OCI-LY3 (cell line): ENCODE measurements around the gene PCGF1.

Experiments
- H2AFZ ChIP-seq: fragments of 200-600, 300-600 bp; shearing (Covaris generic); 2 replicates; pipeline ENCODE4 v1.6.0; 2014; ENCODE audit warnings: antibody characterized with exemption, low read depth, low read length
- H3K27ac ChIP-seq: fragments of 200-600, 300-600 bp; sonication (generic); 2 replicates; pipeline ENCODE4 v1.5.1; 2014; ENCODE audit warnings: mild to moderate bottlenecking, low read length, moderate library complexity, mixed read lengths
- H3K27me3 ChIP-seq: fragments of 200-600, 300-600 bp; sonication (generic); 2 replicates; pipeline ENCODE4 v1.6.1; 2014; ENCODE audit warnings: low read depth, low read length, mixed read lengths
- H3K36me3 ChIP-seq: fragments of 200-600, 300-600 bp; sonication (generic); replicated peaks from 2 replicates; pipeline ENCODE3; 2014; ENCODE audit warnings: low read depth, low read length, mixed read lengths
- H3K4me1 ChIP-seq: fragments of 300-600, 200-600 bp; sonication (generic); 2 replicates; pipeline ENCODE4 v1.6.1; 2014; ENCODE audit warnings: low read length, mixed read lengths
- H3K4me2 ChIP-seq: fragments of 200-600, 300-600 bp; sonication (generic); 2 replicates; pipeline ENCODE4 v1.6.1; 2014; ENCODE audit warnings: low read length, mixed read lengths
- H3K4me3 ChIP-seq: fragments of 300-600, 200-600 bp; sonication (generic); 2 replicates; pipeline ENCODE4 v1.5.1; 2014; ENCODE audit warnings: antibody characterized with exemption, mild to moderate bottlenecking, low read length, moderate library complexity
- H3K79me2 ChIP-seq: fragments of 300-600, 200-600 bp; shearing (Covaris generic); 2 replicates; pipeline ENCODE4 v1.6.1; 2014; ENCODE audit warnings: mild to moderate bottlenecking, low read length, mixed read lengths
- H3K9ac ChIP-seq: fragments of 300-600, 200-600 bp; shearing (Covaris generic); 2 replicates; pipeline ENCODE4 v1.6.0; 2014; ENCODE audit warnings: mild to moderate bottlenecking, low read length, moderate library complexity
- H3K9me3 ChIP-seq: fragments of 200-600, 300-600 bp; shearing (Covaris generic); 2 replicates; pipeline ENCODE4 v1.6.1; 2014; ENCODE audit warnings: low read length, mixed read lengths; ENCODE audit not compliant: insufficient read depth
- H4K20me1 ChIP-seq: fragments of 200-600, 300-600 bp; sonication (generic); 2 replicates; pipeline ENCODE4 v1.6.1; 2016; ENCODE audit warnings: low read length, mixed read lengths; ENCODE audit not compliant: insufficient read depth
- CTCF ChIP-seq: fragments of 200-600, 300-600 bp; sonication (generic); IDR thresholded peaks from 2 replicates; pipeline ENCODE4 v1.5.1; 2014; ENCODE audit warnings: antibody characterized with exemption, low read length, low read depth
- EZH2phosphoT487 ChIP-seq: fragments of 200-600 bp; shearing (Covaris generic); IDR thresholded peaks from 2 replicates; pipeline ENCODE4 v1.6.1; 2018; ENCODE audit warnings: antibody characterized with exemption, mixed run types, low read depth

The PCGF1 gene

GRCh38 chr2:74548900-74549826, 41.7 kb upstream of the PCGF1 start:
- Histone ChIP-seq H3K4me3 (no peak overlapping the region), H3K9me3 (no peaks in the 10 kb centered on the region), H3K27ac (no peak overlapping the region), H3K9ac (no peak overlapping the region), H3K79me2 (no peaks in the 10 kb centered on the region), H2AFZ (no peak overlapping the region), H3K4me1 (peaks cover 5% of the 10 kb centered on the region; the same call in 1 of the 2 replicates), H3K27me3 (no peaks in the 10 kb centered on the region), H4K20me1 (no peaks in the 10 kb centered on the region), H3K36me3 (no peaks in the 10 kb centered on the region), H3K4me2 (no peak overlapping the region)
- TF ChIP-seq EZH2phosphoT487 (no peak), CTCF (no peak)

- H3K27ac ChIP-seq: no peak overlapping the region
- peaks cover 1% of the 10 kb centered on the region; the same call in 1 of the 2 replicates for H3K4me1 ChIP-seq
- H4K20me1 ChIP-seq: no peaks in the 10 kb centered on the region
- H3K4me3 ChIP-seq: no peak overlapping the region
- H3K4me2 ChIP-seq: no peak overlapping the region
- no peaks in the 10 kb centered on the region for H3K79me2 ChIP-seq
- no peak overlapping the region for H3K9ac ChIP-seq
- H3K27me3 ChIP-seq: no peaks in the 10 kb centered on the region
- no peak for TF ChIP-seq EZH2phosphoT487
- TF ChIP-seq CTCF: no peak
- no peaks in the 10 kb centered on the region for H3K9me3 ChIP-seq
- no peaks in the 10 kb centered on the region for H3K36me3 ChIP-seq
- H2AFZ ChIP-seq: no peak overlapping the region
Observed at GRCh38 chr2:74548285-74548899, 40.9 kb upstream of the PCGF1 start.

GRCh38 chr2:74546004-74546403, 38.5 kb upstream of the PCGF1 start:
- Histone ChIP-seq H2AFZ (no peak overlapping the region), H3K36me3 (no peaks in the 10 kb centered on the region), H3K9me3 (no peaks in the 10 kb centered on the region), H3K27me3 (no peaks in the 10 kb centered on the region), H3K79me2 (no peaks in the 10 kb centered on the region), H3K4me3 (no peak overlapping the region), H3K4me2 (no peak overlapping the region), H3K4me1 (no peaks in the 10 kb centered on the region), H3K27ac (no peak overlapping the region), H4K20me1 (no peaks in the 10 kb centered on the region), H3K9ac (no peak overlapping the region)
- TF ChIP-seq CTCF (no peak), EZH2phosphoT487 (no peak)

GRCh38 chr2:74544634-74545033, 37.1 kb upstream of the PCGF1 start:
- no peak overlapping the region for H2AFZ ChIP-seq
- no peak overlapping the region for H3K9ac ChIP-seq
- H3K79me2 ChIP-seq: no peaks in the 10 kb centered on the region
- H3K4me3 ChIP-seq: no peak overlapping the region
- no peak overlapping the region for H3K4me2 ChIP-seq
- H4K20me1 ChIP-seq: no peaks in the 10 kb centered on the region
- no peaks in the 10 kb centered on the region for H3K36me3 ChIP-seq
- no peaks in the 10 kb centered on the region for H3K27me3 ChIP-seq
- H3K9me3 ChIP-seq: no peaks in the 10 kb centered on the region
- no peak overlapping the region for H3K27ac ChIP-seq
- H3K4me1 ChIP-seq: peaks cover under 1% of the 10 kb centered on the region
- TF ChIP-seq CTCF (peak; percentile 40), EZH2phosphoT487 (no peak)
